K562 (cell line): ENCODE results near the gene LY6G5B. TPM values are rescaled to one million over a fixed set of nuclear protein-coding genes. Genes with fewer than 3 reads are reported as not detected.

Source experiments
- E2F1 ChIP-seq: sonication (generic); formaldehyde crosslinking; IDR thresholded peaks from 2 replicates; pipeline ENCODE4 v1.8.1; 2023; ENCODE audit warnings: mild to moderate bottlenecking, missing genetic modification reagents, moderate library complexity
- MTF1 ChIP-seq: fragments of 250-450 bp; sonication (Bioruptor Pico); IDR thresholded peaks from 2 replicates; pipeline ENCODE4 v1.9.0; 2021; ENCODE audit warnings: moderate library complexity, mild to moderate bottlenecking, inconsistent platforms, borderline replicate concordance
- NCOA6 ChIP-seq: fragments of 450-650 bp; IDR thresholded peaks from 2 replicates; pipeline ENCODE4 v1.6.1; 2017; ENCODE audit warnings: mild to moderate bottlenecking
- NR0B1 ChIP-seq: fragments of 450-650 bp; IDR thresholded peaks from one replicate; pipeline ENCODE4 v1.6.1; 2018; ENCODE audit warnings: mild to moderate bottlenecking, moderate library complexity; ENCODE audit not compliant: partially characterized antibody
- NR4A1 ChIP-seq, 2 experiments: fragments of 250-450 bp in 1 of 2; fragments of 450-650 bp in 1 of 2; sonication (Bioruptor Pico) in 1 of 2; IDR thresholded peaks; 2 replicates each; pipeline versions ENCODE4 v1.4.0 to v1.6.1; 2016 to 2020; ENCODE audit warnings: mild to moderate bottlenecking in 2 of 2, missing compliant biosample characterization in 1 of 2, missing genetic modification characterization in 1 of 2, moderate library complexity in 1 of 2
- ZNF174 ChIP-seq: fragments of 250-450 bp; sonication (Bioruptor Pico); IDR thresholded peaks from 2 replicates; pipeline ENCODE4 v1.4.0; 2020; ENCODE audit warnings: mild to moderate bottlenecking
- ZNF398 ChIP-seq: fragments of 250-450 bp; sonication (Bioruptor Pico); IDR thresholded peaks from 2 replicates; pipeline ENCODE4 v1.8.0; 2021; ENCODE audit warnings: moderate library complexity, mild to moderate bottlenecking, inconsistent platforms
- polyA plus RNA-seq, 8 experiments: library from polyadenylated mRNA; depleted of rRNA in 4 of 8; stranded (reverse) in 5 of 8; unstranded in 3 of 8; fragments of >200 nt; fragmentation: Nextera tagmentation in 2 of 8; fragmentation: Illumina TruSeq in 1 of 8; extraction: Ambion mirVana in 2 of 8; extraction: Trizol in 1 of 8; gene quantifications; 2 replicates each; pipeline versions ENCODE4 v1.2.1 to v1.2.3, GENCODE V29; 2011 to 2014; ENCODE audit warnings: inconsistent platforms in 1 of 8, missing spikeins in 1 of 8
- total RNA-seq, 7 experiments: library from RNA; depleted of rRNA in 6 of 7; stranded (reverse); fragments of >200 nt in 6 of 7; fragmentation: Illumina TruSeq in 2 of 7; extraction: Trizol in 2 of 7; gene quantifications; 2 replicates each; pipeline versions ENCODE4 v1.2.1 to v1.2.3, GENCODE V29; 2011 to 2021; ENCODE audit warnings: low replicate concordance in 1 of 7
- TF ChIP-seq, protein P1 (sequence below): fragments of 200-800 bp; sonication (Bioruptor generic); IDR thresholded peaks from 2 replicates; pipeline ENCODE4 v1.6.1; 2016; ENCODE audit warnings: missing genetic modification characterization, missing compliant biosample characterization
- TF ChIP-seq, protein P2 (sequence below): fragments of 450-650 bp; IDR thresholded peaks from 2 replicates; pipeline ENCODE4 v1.6.1; 2016; ENCODE audit warnings: borderline replicate concordance

LY6G5B gene
- total and polyA plus RNA-seq, 9 of the 15 experiments (the other 6 are each of a cell fraction or from before 2014, with no cell fraction given): 6.0 to 27.0 (median 7.5) TPM

GRCh38 chr6:31702819-31703716 is 33.3 kb downstream of the LY6G5B start, which contains the start of gene ABHD16A (continued):
- TF ChIP-seq ZNF398: no peak
- peak; percentile 76; the same call in 1 of the 2 replicates for TF ChIP-seq NR4A1 (CRISPR knock-in tag; IDR thresholded peaks at IDR 0.05)
- TF ChIP-seq NR4A1 (tag; IDR thresholded peaks at IDR 0.05): no peak
- TF ChIP-seq ZNF174 (CRISPR knock-in tag): no peak
- TF ChIP-seq E2F1: peak; percentile 3; the same call in 1 of the 2 replicates
- no peak for TF ChIP-seq MTF1 (CRISPR knock-in tag)
- TF ChIP-seq, protein P1, sequence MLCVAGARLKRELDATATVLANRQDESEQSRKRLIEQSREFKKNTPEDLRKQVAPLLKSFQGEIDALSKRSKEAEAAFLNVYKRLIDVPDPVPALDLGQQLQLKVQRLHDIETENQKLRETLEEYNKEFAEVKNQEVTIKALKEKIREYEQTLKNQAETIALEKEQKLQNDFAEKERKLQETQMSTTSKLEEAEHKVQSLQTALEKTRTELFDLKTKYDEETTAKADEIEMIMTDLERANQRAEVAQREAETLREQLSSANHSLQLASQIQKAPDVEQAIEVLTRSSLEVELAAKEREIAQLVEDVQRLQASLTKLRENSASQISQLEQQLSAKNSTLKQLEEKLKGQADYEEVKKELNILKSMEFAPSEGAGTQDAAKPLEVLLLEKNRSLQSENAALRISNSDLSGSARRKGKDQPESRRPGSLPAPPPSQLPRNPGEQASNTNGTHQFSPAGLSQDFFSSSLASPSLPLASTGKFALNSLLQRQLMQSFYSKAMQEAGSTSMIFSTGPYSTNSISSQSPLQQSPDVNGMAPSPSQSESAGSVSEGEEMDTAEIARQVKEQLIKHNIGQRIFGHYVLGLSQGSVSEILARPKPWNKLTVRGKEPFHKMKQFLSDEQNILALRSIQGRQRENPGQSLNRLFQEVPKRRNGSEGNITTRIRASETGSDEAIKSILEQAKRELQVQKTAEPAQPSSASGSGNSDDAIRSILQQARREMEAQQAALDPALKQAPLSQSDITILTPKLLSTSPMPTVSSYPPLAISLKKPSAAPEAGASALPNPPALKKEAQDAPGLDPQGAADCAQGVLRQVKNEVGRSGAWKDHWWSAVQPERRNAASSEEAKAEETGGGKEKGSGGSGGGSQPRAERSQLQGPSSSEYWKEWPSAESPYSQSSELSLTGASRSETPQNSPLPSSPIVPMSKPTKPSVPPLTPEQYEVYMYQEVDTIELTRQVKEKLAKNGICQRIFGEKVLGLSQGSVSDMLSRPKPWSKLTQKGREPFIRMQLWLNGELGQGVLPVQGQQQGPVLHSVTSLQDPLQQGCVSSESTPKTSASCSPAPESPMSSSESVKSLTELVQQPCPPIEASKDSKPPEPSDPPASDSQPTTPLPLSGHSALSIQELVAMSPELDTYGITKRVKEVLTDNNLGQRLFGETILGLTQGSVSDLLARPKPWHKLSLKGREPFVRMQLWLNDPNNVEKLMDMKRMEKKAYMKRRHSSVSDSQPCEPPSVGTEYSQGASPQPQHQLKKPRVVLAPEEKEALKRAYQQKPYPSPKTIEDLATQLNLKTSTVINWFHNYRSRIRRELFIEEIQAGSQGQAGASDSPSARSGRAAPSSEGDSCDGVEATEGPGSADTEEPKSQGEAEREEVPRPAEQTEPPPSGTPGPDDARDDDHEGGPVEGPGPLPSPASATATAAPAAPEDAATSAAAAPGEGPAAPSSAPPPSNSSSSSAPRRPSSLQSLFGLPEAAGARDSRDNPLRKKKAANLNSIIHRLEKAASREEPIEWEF: peak; percentile 99
- TF ChIP-seq NR0B1: no peak
- TF ChIP-seq NCOA6: no peak
- TF ChIP-seq, protein P2, sequence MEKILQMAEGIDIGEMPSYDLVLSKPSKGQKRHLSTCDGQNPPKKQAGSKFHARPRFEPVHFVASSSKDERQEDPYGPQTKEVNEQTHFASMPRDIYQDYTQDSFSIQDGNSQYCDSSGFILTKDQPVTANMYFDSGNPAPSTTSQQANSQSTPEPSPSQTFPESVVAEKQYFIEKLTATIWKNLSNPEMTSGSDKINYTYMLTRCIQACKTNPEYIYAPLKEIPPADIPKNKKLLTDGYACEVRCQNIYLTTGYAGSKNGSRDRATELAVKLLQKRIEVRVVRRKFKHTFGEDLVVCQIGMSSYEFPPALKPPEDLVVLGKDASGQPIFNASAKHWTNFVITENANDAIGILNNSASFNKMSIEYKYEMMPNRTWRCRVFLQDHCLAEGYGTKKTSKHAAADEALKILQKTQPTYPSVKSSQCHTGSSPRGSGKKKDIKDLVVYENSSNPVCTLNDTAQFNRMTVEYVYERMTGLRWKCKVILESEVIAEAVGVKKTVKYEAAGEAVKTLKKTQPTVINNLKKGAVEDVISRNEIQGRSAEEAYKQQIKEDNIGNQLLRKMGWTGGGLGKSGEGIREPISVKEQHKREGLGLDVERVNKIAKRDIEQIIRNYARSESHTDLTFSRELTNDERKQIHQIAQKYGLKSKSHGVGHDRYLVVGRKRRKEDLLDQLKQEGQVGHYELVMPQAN: peak; percentile 87
